Measurements from ENCODE around the gene EPB41. TPM values are rescaled to one million over a fixed set of nuclear protein-coding genes. Genes with fewer than 3 reads are reported as not detected.

Gene EPB41
- total and polyA plus RNA-seq, 2 of the 4 experiments (the other 2 are of a cell fraction), result 4.6 to 10.0 TPM

DNA sequence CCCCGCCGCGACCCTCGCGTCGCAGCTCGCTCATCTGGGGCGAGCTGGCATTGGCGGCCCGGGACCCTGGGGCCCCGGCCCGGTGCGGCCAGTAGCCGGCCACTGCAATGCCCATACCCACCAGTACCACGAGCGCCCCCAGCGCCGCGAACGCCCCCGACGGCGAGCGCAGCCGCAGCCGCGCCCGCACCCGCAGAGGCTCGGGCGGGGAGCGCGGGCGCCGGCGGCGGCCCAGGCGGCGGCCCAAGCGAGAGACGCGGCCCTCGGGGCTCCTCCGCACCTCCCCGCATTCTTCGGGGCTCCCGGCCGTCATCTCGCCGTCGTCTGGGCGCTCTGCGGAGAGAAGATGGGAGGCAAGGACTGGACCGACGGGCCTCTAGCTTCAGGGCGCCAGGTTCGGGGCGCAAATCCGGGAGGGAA, 207.2 kb downstream of the EPB41 start:
- H3K56ac ChIP-seq (ENCODE audit: extremely low read depth, insufficient read depth, low read length), result no peak overlapping the region
- H3K79me1 ChIP-seq (ENCODE audit: low read depth in 1 of 2, low read length in 2 of 2), result peaks cover 0 to 13% of the 10 kb centered on the region in 2 experiments; a peak in 1 of 4 replicates
- DNase-seq, result no peak
- no peak overlapping the region for H2BK20ac ChIP-seq (ENCODE audit: low read depth, low read length)
- H3K36me3 ChIP-seq (ENCODE audit: control insufficient read depth, insufficient read depth, low read length), result no peaks in the 10 kb centered on the region
- H3K9ac ChIP-seq (ENCODE audit: low read depth, low read length), result 0 out of 2 replicates have a peak overlapping the region, but pooled peaks have one; percentile 67
- no peak overlapping the region for H2BK5ac ChIP-seq (ENCODE audit: low read depth, low read length, poor library complexity, severe bottlenecking)
- no peak overlapping the region for H3K14ac ChIP-seq (replicated peaks; ENCODE audit: low read depth, low read length)
- H3K18ac ChIP-seq (ENCODE audit: low read depth, low read length), result no peak overlapping the region
- no peak overlapping the region for H3K23ac ChIP-seq (ENCODE audit: low read depth, low read length)
- no peak overlapping the region for H4K91ac ChIP-seq (ENCODE audit: insufficient read depth, low read depth, low read length)
- no peak for ATAC-seq (ENCODE audit: low read depth)
- CTCF ChIA-PET, result interaction anchor here (0.7 kb wide), 1 partner anchor 92 kb away, joined by 3 read pairs; no protein-coding TSS in a partner anchor
- H2AK9ac ChIP-seq (replicated peaks; ENCODE audit: low read depth, low read length, poor library complexity), result peak overlapping the region; percentile 99
- no peaks in the 10 kb centered on the region for H3K27me3 ChIP-seq (ENCODE audit: control insufficient read depth, insufficient read depth, low read length)
- no peak overlapping the region for H4K8ac ChIP-seq (ENCODE audit: low read depth in 2 of 2, low read length in 2 of 2)
- BruUV-seq (replicated peaks), result no TSS peak
- no peak overlapping the region for H2AK5ac ChIP-seq (ENCODE audit: low read depth, low read length)
- H3K4me2 ChIP-seq (ENCODE audit: low read depth, low read length), result peak overlapping the region; percentile 11; the same call in 1 of the 2 replicates
- POLR2A ChIA-PET (ENCODE audit: unreplicated experiment), result no interaction called here
- H4K5ac ChIP-seq (ENCODE audit: low read depth, low read length), result no peak overlapping the region
- H2BK120ac ChIP-seq (ENCODE audit: low read depth, low read length), result no peak overlapping the region
- no peak overlapping the region for H3K27ac ChIP-seq (ENCODE audit: insufficient read depth, low read length)
- no peaks in the 10 kb centered on the region; the same call in 1 of the 2 replicates for H4K20me1 ChIP-seq (ENCODE audit: insufficient read depth, low read length)
- dilution Hi-C loops (cut with HindIII; ENCODE audit: low sequenced_read_pairs, unreplicated experiment) (no loop called here), intact Hi-C loops (cut with micrococcal nuclease) (loop anchor here (5.0 kb wide), 1 partner anchor 239 kb away; no protein-coding TSS in a partner anchor), in situ Hi-C loops (cut with MboI; ENCODE audit: low sequenced_read_pairs) (no loop called here)
- H2BK15ac ChIP-seq (ENCODE audit: low read depth, low read length), result no peak overlapping the region
- H2AFZ ChIP-seq (replicated peaks; ENCODE audit: low read length, poor library complexity), result peak overlapping the region; percentile 88
- H3K4me3 ChIP-seq (ENCODE audit: insufficient read depth, low read depth, low read length), result peak overlapping the region; percentile 54
- peaks cover 17% of the 10 kb centered on the region for H3K4me1 ChIP-seq (ENCODE audit: control insufficient read depth, insufficient read depth, low read length)
- TF ChIP-seq NFE2L2 (IDR thresholded peaks at IDR 0.05; ENCODE audit: low read depth, low read length) (no peak), CEBPB (IDR thresholded peaks at IDR 0.05; ENCODE audit: low read depth, low read length) (no peak), ELK1 (IDR thresholded peaks at IDR 0.05; ENCODE audit: borderline replicate concordance, low read depth, low read length) (no peak), RFX5 (IDR thresholded peaks at IDR 0.05; ENCODE audit: low read depth, low read length) (no peak), MAFK (IDR thresholded peaks at IDR 0.05; ENCODE audit: low read depth, low read length) (no peak), MXI1 (IDR thresholded peaks at IDR 0.05; ENCODE audit: borderline replicate concordance, low read depth, low read length) (no peak), SMC3 (IDR thresholded peaks at IDR 0.05; ENCODE audit: low read depth, low read length) (no peak), RAD21 (IDR thresholded peaks at IDR 0.05; ENCODE audit: low read length) (no peak), RCOR1 (IDR thresholded peaks at IDR 0.05; ENCODE audit: insufficient replicate concordance, low read length) (no peak), POLR2A (IDR thresholded peaks at IDR 0.05; ENCODE audit: low read depth, low read length) (no peak), BHLHE40 (IDR thresholded peaks at IDR 0.05; ENCODE audit: low read depth, low read length) (no peak)
- TF ChIP-seq, protein P1, sequence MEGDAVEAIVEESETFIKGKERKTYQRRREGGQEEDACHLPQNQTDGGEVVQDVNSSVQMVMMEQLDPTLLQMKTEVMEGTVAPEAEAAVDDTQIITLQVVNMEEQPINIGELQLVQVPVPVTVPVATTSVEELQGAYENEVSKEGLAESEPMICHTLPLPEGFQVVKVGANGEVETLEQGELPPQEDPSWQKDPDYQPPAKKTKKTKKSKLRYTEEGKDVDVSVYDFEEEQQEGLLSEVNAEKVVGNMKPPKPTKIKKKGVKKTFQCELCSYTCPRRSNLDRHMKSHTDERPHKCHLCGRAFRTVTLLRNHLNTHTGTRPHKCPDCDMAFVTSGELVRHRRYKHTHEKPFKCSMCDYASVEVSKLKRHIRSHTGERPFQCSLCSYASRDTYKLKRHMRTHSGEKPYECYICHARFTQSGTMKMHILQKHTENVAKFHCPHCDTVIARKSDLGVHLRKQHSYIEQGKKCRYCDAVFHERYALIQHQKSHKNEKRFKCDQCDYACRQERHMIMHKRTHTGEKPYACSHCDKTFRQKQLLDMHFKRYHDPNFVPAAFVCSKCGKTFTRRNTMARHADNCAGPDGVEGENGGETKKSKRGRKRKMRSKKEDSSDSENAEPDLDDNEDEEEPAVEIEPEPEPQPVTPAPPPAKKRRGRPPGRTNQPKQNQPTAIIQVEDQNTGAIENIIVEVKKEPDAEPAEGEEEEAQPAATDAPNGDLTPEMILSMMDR (conservative IDR thresholded peaks at IDR 0.05; ENCODE audit: low read depth, low read length), result no peak
- TF ChIP-seq, protein P2, sequence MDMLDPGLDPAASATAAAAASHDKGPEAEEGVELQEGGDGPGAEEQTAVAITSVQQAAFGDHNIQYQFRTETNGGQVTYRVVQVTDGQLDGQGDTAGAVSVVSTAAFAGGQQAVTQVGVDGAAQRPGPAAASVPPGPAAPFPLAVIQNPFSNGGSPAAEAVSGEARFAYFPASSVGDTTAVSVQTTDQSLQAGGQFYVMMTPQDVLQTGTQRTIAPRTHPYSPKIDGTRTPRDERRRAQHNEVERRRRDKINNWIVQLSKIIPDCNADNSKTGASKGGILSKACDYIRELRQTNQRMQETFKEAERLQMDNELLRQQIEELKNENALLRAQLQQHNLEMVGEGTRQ (IDR thresholded peaks at IDR 0.05; ENCODE audit: low read depth, low read length), result no peak
- H3K9me1 ChIP-seq (ENCODE audit: insufficient read depth, low read length), result no peaks in the 10 kb centered on the region; the same call in 1 of the 2 replicates
- H3K4ac ChIP-seq (ENCODE audit: low read depth, low read length), result no peak overlapping the region
- 30% methylated on average over 4 of the region's 59 CpGs; no CpG with 5 or more reads in 1 of the 2 experiments for WGBS, 2 experiments (ENCODE audit: extremely low coverage in 2 of 2, insufficient read length in 1 of 2)
- no peaks in the 10 kb centered on the region for H3K9me3 ChIP-seq (ENCODE audit: control insufficient read depth, insufficient read depth, low read length)

All from IMR-90 (cell line).